K562 (cell line): ENCODE measurements around the gene ZNF107. TPM values are rescaled to one million over a fixed set of nuclear protein-coding genes. Genes with fewer than 3 reads are reported as not detected.

Source experiments
- ARID3B ChIP-seq: fragments of 250-450 bp; sonication (Bioruptor Pico); IDR thresholded peaks from 2 replicates; pipeline ENCODE4 v1.4.0; 2020; ENCODE audit warnings: borderline replicate concordance
- CHCHD3 ChIP-seq: fragments of 250-450 bp; sonication (Bioruptor Pico); IDR thresholded peaks from 2 replicates; pipeline ENCODE4 v2.1.2; 2022; ENCODE audit warnings: mild to moderate bottlenecking
- DMBX1 ChIP-seq: fragments of 250-450 bp; sonication (Bioruptor Pico); IDR thresholded peaks from 2 replicates; pipeline ENCODE4 v1.8.0; 2022; ENCODE audit warnings: inconsistent platforms, mild to moderate bottlenecking, moderate library complexity, borderline replicate concordance
- EHMT2 ChIP-seq: fragments of 450-650 bp; IDR thresholded peaks from 2 replicates; pipeline ENCODE4 v1.6.1; 2018; ENCODE audit warnings: antibody characterized with exemption
- FOXJ2 ChIP-seq: fragments of 200-800 bp; sonication (Bioruptor generic); IDR thresholded peaks from 2 replicates; pipeline ENCODE4 v1.6.1; 2016; ENCODE audit warnings: missing genetic modification characterization, missing compliant biosample characterization
- FOXK1 ChIP-seq: sonication (generic); formaldehyde crosslinking; IDR thresholded peaks from 2 replicates; pipeline ENCODE4 v1.8.0; 2022; ENCODE audit warnings: missing genetic modification reagents, mild to moderate bottlenecking, borderline replicate concordance
- FOXK2 ChIP-seq, 2 experiments: fragments of 450-650 bp; IDR thresholded peaks in 1 of 2; conservative IDR thresholded peaks in 1 of 2; 2 replicates each; pipeline ENCODE4 v1.6.1; 2016; ENCODE audit warnings: low read depth in 2 of 2, mild to moderate bottlenecking in 1 of 2
- FUS ChIP-seq: fragments of 200-400 bp; formaldehyde crosslinking; optimal IDR thresholded peaks from 2 replicates; pipeline ENCODE3; 2017; ENCODE audit warnings: low read depth, low read length
- NR2C2 ChIP-seq, 2 experiments: fragments of 200-800 bp in 1 of 2; sonication (Bioruptor generic) in 1 of 2; sonication (generic) in 1 of 2; formaldehyde crosslinking in 1 of 2; IDR thresholded peaks; 2 replicates each; pipeline versions ENCODE4 v1.6.1 to v1.8.0; 2016 to 2022; ENCODE audit warnings: mild to moderate bottlenecking in 1 of 2, missing compliant biosample characterization in 1 of 2, missing genetic modification characterization in 1 of 2, missing genetic modification reagents in 1 of 2
- NR3C1 ChIP-seq: sonication (generic); formaldehyde crosslinking; IDR thresholded peaks from 2 replicates; pipeline ENCODE4 v1.8.1; 2022; ENCODE audit warnings: missing genetic modification reagents
- SP2 ChIP-seq: IDR thresholded peaks from 2 replicates; pipeline ENCODE4 v1.6.1; 2011; ENCODE audit warnings: mild to moderate bottlenecking, low read depth, low read length, moderate library complexity; ENCODE audit not compliant: poor library complexity, severe bottlenecking; ENCODE audit errors: extremely low read depth
- SRSF7 ChIP-seq: fragments of 200-400 bp; formaldehyde crosslinking; optimal IDR thresholded peaks from 2 replicates; pipeline ENCODE3; 2017; ENCODE audit warnings: mild to moderate bottlenecking, low read depth, low read length
- TAF9B ChIP-seq: fragments of 450-650 bp; IDR thresholded peaks from 2 replicates; pipeline ENCODE4 v1.6.1; 2018; ENCODE audit warnings: mild to moderate bottlenecking; ENCODE audit not compliant: partially characterized antibody
- TCF3 ChIP-seq: sonication (generic); formaldehyde crosslinking; IDR thresholded peaks from 2 replicates; pipeline ENCODE4 v1.4.0; 2020; ENCODE audit warnings: mild to moderate bottlenecking, missing genetic modification reagents
- THRAP3 ChIP-seq: fragments of 450-650 bp; IDR thresholded peaks from 2 replicates; pipeline ENCODE4 v1.6.1; 2016; ENCODE audit warnings: mild to moderate bottlenecking, inconsistent platforms, borderline replicate concordance
- VEZF1 ChIP-seq: fragments of 200-800 bp; sonication (Bioruptor generic); IDR thresholded peaks from 2 replicates; pipeline ENCODE4 v1.6.1; 2017; ENCODE audit warnings: missing genetic modification characterization, missing compliant biosample characterization
- ZC3H4 ChIP-seq: sonication (generic); formaldehyde crosslinking; IDR thresholded peaks from 2 replicates; pipeline ENCODE4 v1.9.0; 2021; ENCODE audit warnings: missing genetic modification reagents, borderline replicate concordance
- ZFP91 ChIP-seq: sonication (generic); formaldehyde crosslinking; IDR thresholded peaks from 2 replicates; pipeline ENCODE4 v1.8.0; 2022; ENCODE audit warnings: mild to moderate bottlenecking, missing genetic modification reagents
- ZNF212 ChIP-seq: fragments of 450-650 bp; formaldehyde crosslinking; IDR thresholded peaks from 2 replicates; pipeline ENCODE4 v1.4.0; 2020; ENCODE audit warnings: mild to moderate bottlenecking
- ZNF277 ChIP-seq: fragments of 250-450 bp; sonication (Bioruptor Pico); IDR thresholded peaks from 2 replicates; pipeline ENCODE4 v1.8.0; 2022; ENCODE audit warnings: inconsistent platforms, mild to moderate bottlenecking, moderate library complexity, borderline replicate concordance
- ZNF551 ChIP-seq: fragments of 250-450 bp; sonication (Bioruptor Pico); IDR thresholded peaks from 2 replicates; pipeline ENCODE4 v1.5.0; 2021; ENCODE audit warnings: mild to moderate bottlenecking, moderate library complexity
- polyA plus RNA-seq, 8 experiments: library from polyadenylated mRNA; depleted of rRNA in 4 of 8; stranded (reverse) in 5 of 8; unstranded in 3 of 8; fragments of >200 nt; fragmentation: Nextera tagmentation in 2 of 8; fragmentation: Illumina TruSeq in 1 of 8; extraction: Ambion mirVana in 2 of 8; extraction: Trizol in 1 of 8; gene quantifications; 2 replicates each; pipeline versions ENCODE4 v1.2.1 to v1.2.3, GENCODE V29; 2011 to 2014; ENCODE audit warnings: inconsistent platforms in 1 of 8, missing spikeins in 1 of 8
- total RNA-seq, 7 experiments: library from RNA; depleted of rRNA in 6 of 7; stranded (reverse); fragments of >200 nt in 6 of 7; fragmentation: Illumina TruSeq in 2 of 7; extraction: Trizol in 2 of 7; gene quantifications; 2 replicates each; pipeline versions ENCODE4 v1.2.1 to v1.2.3, GENCODE V29; 2011 to 2021; ENCODE audit warnings: low replicate concordance in 1 of 7

The ZNF107 gene
- total and polyA plus RNA-seq, 9 of the 15 experiments (the other 6 are each of a cell fraction or from before 2014, with no cell fraction given), result 2.4 to 14.2 (median 7.9) TPM

GRCh38 chr7:64665980-64666662 lies at the start of gene ZNF107 (continued):
- no peak for TF ChIP-seq ARID3B (CRISPR knock-in tag)
- TF ChIP-seq VEZF1 (CRISPR knock-in tag), result no peak; the same call in 1 of the 2 replicates
- TF ChIP-seq FOXK1 (CRISPR knock-in tag), result no peak
- no peak for TF ChIP-seq FOXJ2
- peak; percentile 43 for TF ChIP-seq SP2
- no peak for TF ChIP-seq ZFP91 (CRISPR knock-in tag)
- TF ChIP-seq FOXK2 (conservative IDR thresholded peaks at IDR 0.05 in 1 of 2, IDR thresholded peaks at IDR 0.05 in 1 of 2; ENCODE audit: low read depth in 2 of 2), result no peak
- TF ChIP-seq ZC3H4 (CRISPR knock-in tag), result no peak
- TF ChIP-seq TCF3 (CRISPR knock-in tag), result 0 out of 2 replicates have a peak, but pooled peaks have one; percentile 3
- TF ChIP-seq NR3C1, result no peak
- no peak for TF ChIP-seq NR2C2 (CRISPR knock-in tag; IDR thresholded peaks at IDR 0.05)
- no peak for TF ChIP-seq NR2C2 (tag; IDR thresholded peaks at IDR 0.05)
- TF ChIP-seq EHMT2, result no peak
- TF ChIP-seq CHCHD3 (CRISPR knock-in tag), result no peak
- no peak for TF ChIP-seq FUS
- TF ChIP-seq THRAP3, result no peak
- TF ChIP-seq SRSF7, result no peak
- no peak for TF ChIP-seq ZNF551 (CRISPR knock-in tag)
- TF ChIP-seq TAF9B, result peak; percentile 55
- TF ChIP-seq ZNF212 (CRISPR knock-in tag), result no peak
- no peak for TF ChIP-seq DMBX1
- no peak for TF ChIP-seq ZNF277 (CRISPR knock-in tag)
